ACC112 (cell line): ENCODE measurements around the gene GLI3.

ENCODE experiments used
- H2AFZ ChIP-seq: fragments of 200-600 bp; sonication (generic); one replicate; pipeline ENCODE4 v1.6.0; 2017; ENCODE audit warnings: antibody characterized with exemption, low read length; ENCODE audit not compliant: unreplicated experiment
- H3K27ac ChIP-seq: fragments of 200-600 bp; sonication (generic); 2 replicates; pipeline ENCODE4 v1.5.1; 2014; ENCODE audit warnings: low read depth, mild to moderate bottlenecking, antibody characterized with exemption, low read length, moderate library complexity
- H3K27me3 ChIP-seq: fragments of 200-600 bp; sonication (generic); 2 replicates; pipeline ENCODE4 v1.6.1; 2014; ENCODE audit warnings: mild to moderate bottlenecking, antibody characterized with exemption, low read length, moderate library complexity, mixed read lengths; ENCODE audit not compliant: insufficient read depth
- H3K36me3 ChIP-seq: fragments of 200-600 bp; sonication (generic); 2 replicates; pipeline ENCODE4 v1.6.1; 2016; ENCODE audit warnings: mild to moderate bottlenecking, antibody characterized with exemption, low read length, moderate library complexity, mixed read lengths; ENCODE audit not compliant: insufficient read depth
- H3K4me1 ChIP-seq: fragments of 200-600 bp; sonication (generic); one replicate; pipeline ENCODE4 v1.6.1; 2016; ENCODE audit warnings: low read length, mixed read lengths; ENCODE audit not compliant: insufficient read depth, unreplicated experiment, control insufficient read depth
- H3K4me3 ChIP-seq: fragments of 200-600 bp; sonication (generic); 2 replicates; pipeline ENCODE4 v1.5.1; 2014; ENCODE audit warnings: mild to moderate bottlenecking, low read depth, low read length
- H3K79me2 ChIP-seq: fragments of 200-600 bp; sonication (generic); one replicate; pipeline ENCODE4 v1.6.0; 2016; ENCODE audit warnings: low read length; ENCODE audit not compliant: control insufficient read depth, unreplicated experiment, insufficient read depth

The GLI3 gene

DNA sequence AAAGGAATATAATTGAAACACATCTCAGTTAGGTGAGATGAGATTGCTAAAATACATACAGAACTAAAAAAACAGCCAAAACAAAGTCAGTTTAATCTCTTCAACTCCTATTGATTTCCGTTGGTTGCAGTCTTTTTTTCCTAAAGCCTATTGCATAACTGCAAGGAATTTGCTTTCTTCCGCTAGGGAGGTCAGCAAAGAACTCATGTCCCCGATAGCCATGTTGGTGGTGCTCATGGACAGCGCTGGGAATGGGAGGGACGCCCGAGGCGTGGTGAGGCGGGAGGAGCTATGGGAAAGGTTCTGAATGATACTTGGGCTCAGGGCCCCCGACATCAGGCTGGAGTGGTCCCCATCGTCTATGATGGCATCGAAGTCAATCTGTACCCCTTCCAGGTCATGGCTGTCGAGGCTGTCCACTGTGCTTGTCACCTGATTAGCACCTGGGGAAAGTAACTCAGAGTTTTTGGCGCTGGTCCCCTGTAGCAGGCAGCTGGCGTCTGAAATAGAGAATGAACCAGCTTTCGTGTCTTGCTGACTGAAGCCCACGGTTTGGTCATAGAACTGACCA, 272.7 kb downstream of the GLI3 start:
- no peaks in the 10 kb centered on the region for H3K79me2 ChIP-seq
- no peak overlapping the region for H3K27ac ChIP-seq
- H3K4me3 ChIP-seq: no peak overlapping the region
- H3K4me1 ChIP-seq: peaks cover 9% of the 10 kb centered on the region
- no peaks in the 10 kb centered on the region for H3K27me3 ChIP-seq
- peaks cover 8% of the 10 kb centered on the region; the same call in 1 of the 2 replicates for H3K36me3 ChIP-seq
- no peak overlapping the region for H2AFZ ChIP-seq

DNA sequence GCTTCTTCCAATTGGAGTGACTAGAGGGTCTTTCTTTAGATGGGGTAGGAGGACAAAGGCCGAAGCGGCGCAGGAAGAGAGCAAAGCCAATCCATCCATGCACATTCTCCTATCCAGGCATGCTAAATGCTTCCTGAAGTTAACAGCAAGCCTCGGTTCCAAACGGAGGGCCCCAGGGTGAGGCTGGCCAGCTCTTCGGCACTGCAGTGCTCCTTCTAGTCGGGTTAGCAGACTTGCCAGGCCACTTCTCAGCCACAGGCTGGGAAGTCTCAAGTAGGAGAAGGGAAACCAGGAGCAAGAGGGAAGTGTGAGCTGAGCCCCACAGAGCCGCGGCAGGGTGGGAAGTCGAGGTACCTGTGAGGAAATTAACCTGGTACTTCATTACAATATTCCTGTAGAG, 280.3 kb downstream of the GLI3 start:
- H3K36me3 ChIP-seq: no peaks in the 10 kb centered on the region
- no peak overlapping the region for H3K27ac ChIP-seq
- no peak overlapping the region for H2AFZ ChIP-seq
- no peaks in the 10 kb centered on the region for H3K27me3 ChIP-seq
- H3K4me1 ChIP-seq: peaks cover 24% of the 10 kb centered on the region
- peak overlapping the region; percentile 48; the same call in 1 of the 2 replicates for H3K4me3 ChIP-seq
- H3K79me2 ChIP-seq: no peaks in the 10 kb centered on the region

DNA sequence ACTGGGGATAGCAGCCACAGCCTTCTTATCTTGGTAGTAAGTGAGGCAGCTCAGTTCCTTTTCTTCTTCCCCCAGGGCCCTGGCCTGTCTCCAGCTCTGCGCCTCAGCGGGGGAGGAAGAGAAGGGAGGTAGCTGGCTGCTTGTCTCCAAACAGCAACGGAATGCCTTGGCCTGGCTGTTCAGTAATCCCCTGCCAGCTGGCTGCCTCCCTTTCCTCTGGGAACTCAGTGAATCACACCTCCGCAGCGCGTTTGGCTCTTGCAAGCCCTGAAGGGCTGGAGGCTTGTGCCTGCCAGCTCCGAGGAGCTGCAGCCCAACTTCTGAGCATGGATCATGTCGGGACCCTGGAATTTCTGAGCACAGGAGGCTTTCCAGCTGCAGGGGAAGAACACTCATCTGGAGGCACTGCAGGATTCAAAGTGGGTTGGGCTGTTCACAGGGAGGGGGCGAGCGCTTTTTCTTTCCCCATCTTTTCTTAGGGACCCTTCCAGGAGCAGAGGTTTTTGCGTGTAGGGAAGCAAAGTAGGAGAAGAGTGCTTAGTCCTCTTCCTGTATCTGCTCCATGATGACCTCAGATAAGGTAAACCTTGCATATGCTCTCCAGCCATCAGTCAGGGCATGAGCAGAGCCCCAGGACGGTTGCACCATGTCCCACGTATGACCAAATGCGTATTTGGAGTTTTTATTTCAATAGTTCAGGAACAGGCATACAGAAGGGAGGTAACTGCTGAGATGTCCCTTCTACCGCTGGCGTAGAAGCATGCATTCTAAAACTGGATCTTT, 280.9 kb downstream of the GLI3 start:
- Histone ChIP-seq H3K4me1 (peaks cover 24% of the 10 kb centered on the region), H3K4me3 (peak overlapping the region; percentile 48), H3K79me2 (no peaks in the 10 kb centered on the region), H3K27ac (peak overlapping the region; percentile 9; the same call in 1 of the 2 replicates), H3K27me3 (no peaks in the 10 kb centered on the region), H3K36me3 (no peaks in the 10 kb centered on the region), H2AFZ (no peak overlapping the region)

DNA sequence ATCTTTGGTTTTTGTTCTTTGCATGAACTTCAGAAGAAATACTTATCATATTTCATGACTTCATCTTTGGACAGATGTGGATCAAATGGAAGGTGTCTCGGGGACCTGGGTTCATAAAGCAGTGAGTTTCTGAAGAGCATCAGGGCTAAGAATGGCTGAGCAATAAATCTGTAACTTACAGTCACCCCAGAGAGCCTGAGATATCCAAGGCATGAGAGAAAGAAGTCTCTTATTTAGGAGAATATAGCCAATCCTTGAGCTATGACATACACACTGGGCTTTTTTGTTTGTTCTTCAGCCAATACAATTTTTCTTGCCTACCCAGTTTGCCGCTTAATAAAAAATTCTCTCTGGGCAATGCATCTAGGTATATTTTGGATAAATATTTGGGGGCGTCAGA, 281.6 kb downstream of the GLI3 start:
- Histone ChIP-seq H3K79me2 (no peaks in the 10 kb centered on the region), H3K4me1 (peaks cover 24% of the 10 kb centered on the region), H2AFZ (no peak overlapping the region), H3K4me3 (no peak overlapping the region), H3K27ac (peak overlapping the region; percentile 9; the same call in 1 of the 2 replicates), H3K27me3 (no peaks in the 10 kb centered on the region), H3K36me3 (no peaks in the 10 kb centered on the region)

DNA sequence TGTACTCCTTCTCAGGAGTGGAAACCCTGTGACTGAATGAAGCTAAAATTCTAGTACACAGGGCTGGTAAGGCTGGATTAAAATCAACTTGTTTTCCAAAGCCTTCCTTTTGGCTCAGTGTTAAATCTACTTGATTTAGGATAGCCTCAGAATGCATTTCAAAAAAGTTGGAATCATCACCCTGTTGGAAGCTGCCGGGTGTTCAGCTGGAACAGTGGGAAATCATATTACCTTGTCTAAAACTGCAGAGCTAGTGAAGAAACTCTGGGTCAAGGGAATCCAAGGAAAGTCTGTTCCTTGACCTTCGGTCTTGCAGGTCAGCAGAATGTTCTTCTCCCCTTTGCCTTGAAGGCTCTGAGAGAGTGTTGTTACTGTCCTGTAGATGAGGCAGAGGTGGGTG, 282.0 kb downstream of the GLI3 start:
- Histone ChIP-seq H3K4me1 (peaks cover 24% of the 10 kb centered on the region), H3K27me3 (no peaks in the 10 kb centered on the region), H3K4me3 (no peak overlapping the region), H3K27ac (no peak overlapping the region), H3K36me3 (no peaks in the 10 kb centered on the region), H3K79me2 (no peaks in the 10 kb centered on the region), H2AFZ (no peak overlapping the region)

DNA sequence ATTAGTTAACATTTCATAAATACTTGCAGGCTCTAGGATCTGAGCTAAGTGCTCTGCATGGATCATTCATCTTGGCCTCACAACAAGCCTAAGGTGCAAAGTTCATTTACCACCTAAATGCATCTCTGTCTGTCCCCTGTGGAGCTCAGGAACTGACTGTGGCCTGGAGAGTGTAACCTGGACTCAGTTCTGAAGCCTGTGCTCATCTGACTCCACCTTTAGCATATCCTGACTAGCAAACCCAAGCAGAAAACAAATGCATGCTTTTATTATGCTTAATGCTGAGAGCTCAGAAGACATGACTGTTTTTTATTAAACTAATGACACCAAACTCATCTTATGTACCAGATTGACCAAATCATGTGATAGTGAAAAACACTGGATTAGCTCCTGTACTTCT, 288.5 kb downstream of the GLI3 start:
- Histone ChIP-seq H3K27ac (no peak overlapping the region), H3K79me2 (no peaks in the 10 kb centered on the region)

DNA sequence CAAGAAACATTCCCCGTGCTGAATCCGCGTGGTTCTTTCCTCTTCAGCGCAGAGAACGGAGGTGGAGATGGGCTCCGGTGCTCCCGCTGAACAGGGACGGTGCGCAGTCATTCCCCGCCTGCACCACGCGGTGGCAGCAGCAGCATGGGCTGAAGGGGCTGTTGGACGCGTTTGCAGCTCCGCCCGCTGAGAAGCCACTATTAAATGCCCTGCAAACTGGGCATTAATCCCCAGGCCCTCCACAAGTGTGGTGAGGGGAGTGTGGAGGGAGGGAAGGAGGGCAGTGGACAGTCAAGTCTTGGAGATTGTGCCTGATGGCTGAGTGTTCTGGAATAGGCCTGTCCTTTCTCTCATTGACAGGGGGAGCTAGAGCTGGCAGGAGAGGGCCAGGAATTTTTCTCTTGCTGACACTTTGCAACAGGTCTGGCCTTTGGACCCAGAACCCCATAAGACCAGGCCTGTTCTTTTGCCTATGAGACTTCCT, 293.9 kb downstream of the GLI3 start:
- no peak overlapping the region for H2AFZ ChIP-seq
- H3K27me3 ChIP-seq: no peaks in the 10 kb centered on the region
- no peaks in the 10 kb centered on the region for H3K4me1 ChIP-seq
- H3K27ac ChIP-seq: no peak overlapping the region
- H3K4me3 ChIP-seq: peak overlapping the region; percentile 60
- H3K36me3 ChIP-seq: no peaks in the 10 kb centered on the region
- no peaks in the 10 kb centered on the region for H3K79me2 ChIP-seq

More for the DNA sequence above, 288.5 kb downstream of the GLI3 start:
- no peaks in the 10 kb centered on the region for H3K36me3 ChIP-seq
- no peaks in the 10 kb centered on the region for H3K27me3 ChIP-seq
- no peak overlapping the region for H3K4me3 ChIP-seq
- no peaks in the 10 kb centered on the region for H3K4me1 ChIP-seq
- no peak overlapping the region for H2AFZ ChIP-seq

DNA sequence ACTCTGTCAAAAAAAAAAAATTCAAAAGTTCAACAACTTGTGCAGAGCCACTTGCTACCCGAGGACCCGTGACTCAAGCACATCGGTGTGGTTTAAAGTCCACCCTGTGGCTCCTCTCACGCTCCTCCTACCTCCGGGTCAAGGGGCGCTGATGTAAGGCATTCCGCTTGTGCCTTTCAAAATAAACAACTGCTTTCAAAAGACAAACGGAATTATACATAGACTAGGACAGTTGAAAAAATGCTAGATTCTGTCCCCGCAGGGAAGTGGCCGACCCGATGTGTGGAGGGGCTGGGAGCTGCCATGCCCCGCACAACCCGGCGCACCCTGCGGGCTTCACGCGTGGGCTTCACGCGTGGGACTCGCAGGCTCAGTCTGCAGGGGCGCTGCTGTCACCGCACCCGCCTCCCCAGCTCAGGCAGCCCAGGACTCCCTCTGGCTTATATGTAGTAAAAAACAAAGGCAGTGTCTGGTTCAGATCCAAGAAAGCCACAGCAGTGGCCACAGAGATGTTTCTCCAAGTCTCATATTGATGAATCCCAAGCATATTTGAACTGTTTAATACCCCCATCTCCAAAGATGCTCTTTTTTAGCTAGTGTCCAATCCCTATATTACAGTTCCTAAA, 294.4 kb downstream of the GLI3 start:
- Histone ChIP-seq H3K27me3 (no peaks in the 10 kb centered on the region), H2AFZ (no peak overlapping the region), H3K36me3 (no peaks in the 10 kb centered on the region), H3K79me2 (no peaks in the 10 kb centered on the region), H3K27ac (no peak overlapping the region), H3K4me1 (no peaks in the 10 kb centered on the region), H3K4me3 (peak overlapping the region; percentile 60)

DNA sequence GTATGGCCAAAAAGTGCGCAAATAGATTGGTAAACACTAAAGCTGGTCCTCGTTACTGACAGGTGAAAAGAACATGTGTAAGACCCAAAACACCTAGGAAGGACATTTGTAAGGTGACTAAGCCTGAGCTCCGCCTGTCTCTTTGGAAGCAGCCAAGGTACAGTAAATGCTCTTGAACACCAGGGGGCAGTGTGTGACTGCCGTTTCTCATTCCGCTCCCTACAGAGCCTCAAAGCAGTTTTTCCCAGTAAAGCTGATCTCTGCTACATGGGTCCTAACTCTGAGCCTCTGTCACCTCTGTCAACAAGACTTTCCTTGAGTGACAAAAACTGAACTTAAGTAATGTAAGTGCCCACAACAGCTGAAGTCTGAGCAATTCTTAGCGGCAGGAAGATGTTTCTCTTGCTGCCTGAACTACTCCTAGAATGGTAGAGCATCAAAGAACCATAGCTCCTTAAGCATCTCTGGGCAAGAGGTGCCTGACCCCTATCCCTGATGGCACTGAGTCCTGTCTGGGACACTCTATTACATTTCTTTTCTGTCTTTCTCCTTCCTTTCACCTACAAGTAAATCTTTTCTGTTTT, 296.2 kb downstream of the GLI3 start:
- Histone ChIP-seq H3K4me1 (no peaks in the 10 kb centered on the region), H3K27me3 (no peaks in the 10 kb centered on the region), H3K36me3 (no peaks in the 10 kb centered on the region), H2AFZ (peak overlapping the region; percentile 21), H3K79me2 (no peaks in the 10 kb centered on the region), H3K27ac (no peak overlapping the region), H3K4me3 (no peak overlapping the region)

DNA sequence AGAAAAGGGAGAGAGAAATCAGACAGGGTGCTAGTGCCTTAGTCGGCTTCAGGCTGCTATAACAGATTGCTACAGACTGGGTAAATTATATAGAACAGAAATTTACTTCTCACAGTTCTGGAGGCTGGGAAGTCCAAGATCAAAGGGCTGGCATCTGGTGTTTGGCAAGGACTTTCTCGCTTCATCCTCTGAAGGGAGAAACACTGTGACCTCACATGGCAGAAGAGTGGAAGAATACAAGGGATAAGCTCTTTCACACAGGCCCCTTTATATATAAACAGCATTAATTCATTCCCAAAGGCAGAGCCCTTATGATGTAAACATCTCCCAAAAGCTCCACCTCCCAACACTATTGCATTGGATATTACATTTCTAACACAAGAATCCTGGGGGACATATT, 298.6 kb downstream of the GLI3 start:
- no peak overlapping the region for H3K27ac ChIP-seq
- no peak overlapping the region for H2AFZ ChIP-seq
- H3K27me3 ChIP-seq: no peaks in the 10 kb centered on the region
- no peaks in the 10 kb centered on the region for H3K4me1 ChIP-seq
- H3K79me2 ChIP-seq: no peaks in the 10 kb centered on the region
- no peaks in the 10 kb centered on the region for H3K36me3 ChIP-seq
- H3K4me3 ChIP-seq: no peak overlapping the region
